HEK293T (cell line): ENCODE measurements around the gene MDC1.

ENCODE experiments used
- ARNT ChIP-seq: fragments of 450-650 bp; IDR thresholded peaks from 2 replicates; pipeline ENCODE4 v1.6.1; 2017; ENCODE audit warnings: mild to moderate bottlenecking
- BHLHE40 ChIP-seq: fragments of 450-650 bp; IDR thresholded peaks from 2 replicates; pipeline ENCODE4 v1.6.1; 2016; ENCODE audit warnings: mild to moderate bottlenecking, moderate library complexity, borderline replicate concordance
- ELF4 ChIP-seq: fragments of 450-650 bp; IDR thresholded peaks from 2 replicates; pipeline ENCODE4 v1.6.1; 2017; ENCODE audit warnings: antibody characterized with exemption
- FOXK2 ChIP-seq: fragments of 450-650 bp; IDR thresholded peaks from 2 replicates; pipeline ENCODE4 v1.6.1; 2016; ENCODE audit warnings: mild to moderate bottlenecking
- FOXM1 ChIP-seq: fragments of 450-650 bp; IDR thresholded peaks from 2 replicates; pipeline ENCODE4 v1.6.1; 2017; ENCODE audit warnings: mild to moderate bottlenecking, borderline replicate concordance
- L3MBTL2 ChIP-seq: fragments of 450-650 bp; conservative IDR thresholded peaks from 2 replicates; pipeline ENCODE4 v1.6.1; 2016; ENCODE audit warnings: mild to moderate bottlenecking
- NFRKB ChIP-seq: fragments of 450-650 bp; IDR thresholded peaks from 2 replicates; pipeline ENCODE4 v1.6.1; 2016; ENCODE audit warnings: mild to moderate bottlenecking, moderate library complexity
- SUZ12 ChIP-seq: fragments of 450-650 bp; IDR thresholded peaks from 2 replicates; pipeline ENCODE4 v1.6.1; 2016; ENCODE audit warnings: mild to moderate bottlenecking
- TARDBP ChIP-seq: fragments of 450-650 bp; IDR thresholded peaks from 2 replicates; pipeline ENCODE4 v1.6.1; 2016
- ZNF384 ChIP-seq: fragments of 450-650 bp; IDR thresholded peaks from 2 replicates; pipeline ENCODE4 v1.6.1; 2016

DNA sequence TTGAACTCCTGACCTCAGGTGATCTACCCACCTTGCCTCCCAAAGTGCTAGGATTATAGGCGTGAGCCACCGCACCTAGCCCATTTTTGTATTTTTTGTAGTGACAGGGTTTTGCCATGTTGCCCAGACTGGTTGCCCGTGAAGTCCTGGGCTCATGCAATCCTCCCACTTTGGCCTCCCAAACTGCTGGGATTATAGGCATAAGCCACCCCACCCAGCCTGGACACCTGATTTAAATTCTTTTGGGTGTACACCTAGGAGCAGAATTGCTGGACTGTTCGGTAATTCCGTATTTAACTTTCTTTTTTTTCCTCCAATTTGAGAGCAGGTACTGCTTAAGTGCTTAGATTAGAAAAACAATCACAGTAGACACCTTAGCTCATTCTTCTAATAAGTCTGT, 20.6 kb downstream of the MDC1 start:
- TF ChIP-seq SUZ12 (no peak), TARDBP (no peak), NFRKB (no peak), ELF4 (no peak), BHLHE40 (no peak), ARNT (no peak), ZNF384 (no peak), FOXK2 (no peak), FOXM1 (no peak), L3MBTL2 (no peak)
